Prostate gland (tissue), 2 donors: ENCODE data around the gene GALNT2. TPM values are rescaled to one million over a fixed set of nuclear protein-coding genes. Genes with fewer than 3 reads are reported as not detected.
A peak's percentile ranks its signal among the peaks of the same experiment; 100 is the strongest.

Experiments used
- DNase-seq: peaks from one replicate; pipeline ENCODE4 v3.0.0-alpha.2; 2019; ENCODE audit warnings: low spot score
- H3K27ac ChIP-seq, 2 donors: fragments of 200-600 bp; sonication (generic); 2 replicates each; pipeline ENCODE4 v1.5.1; 2017 to 2019
- H3K27me3 ChIP-seq: fragments of 200-600 bp; sonication (generic); replicated peaks from 2 replicates; pipeline ENCODE4 v1.5.1; 2019; ENCODE audit not compliant: insufficient read depth
- H3K36me3 ChIP-seq, 2 donors: fragments of 200-600 bp; sonication (generic); 1 replicate in 1 of 2; 2 replicates in 1 of 2; pipeline versions ENCODE4 v1.5.1 to v1.8.1; 2017 to 2019
- H3K4me1 ChIP-seq: fragments of 200-600 bp; sonication (generic); replicated peaks from 2 replicates; pipeline ENCODE4 v1.5.1; 2019
- H3K4me3 ChIP-seq, 2 donors: fragments of 200-600 bp; sonication (generic); 2 replicates each; pipeline ENCODE4 v1.5.1; 2017 to 2019
- H3K9me3 ChIP-seq: fragments of 200-600 bp; sonication (generic); 2 replicates; pipeline ENCODE4 v1.5.1; 2017
- POLR2A ChIP-seq: fragments of 450-650 bp; IDR thresholded peaks from one replicate; pipeline ENCODE4 v1.6.1; 2016; ENCODE audit warnings: antibody characterized with exemption, mild to moderate bottlenecking
- POLR2AphosphoS5 ChIP-seq: sonication (generic); formaldehyde crosslinking; IDR thresholded peaks from one replicate; pipeline ENCODE4 v1.6.1; 2017; ENCODE audit warnings: antibody characterized with exemption
- WGBS: methylation state at CpG from one replicate; pipeline ENCODE4 v1.1.5; 2018; 5-methylcytosine and 5-hydroxymethylcytosine counted together
- intact Hi-C: fragments of 100-400 bp; cut with DNase I; formaldehyde crosslinking; loops from one replicate; pipeline ENCODE4 v1.14.2; 2022
- total RNA-seq, 2 donors: library from RNA; depleted of rRNA; stranded (reverse); fragments of >200 nt; gene quantifications; one replicate each; pipeline ENCODE4 v1.1.0, GENCODE V29; 2016
- TF ChIP-seq, protein P1 (sequence below), 4 experiments: fragments of 200-600 bp in 2 of 4; fragments of 450-650 bp in 2 of 4; sonication (generic) in 2 of 4; IDR thresholded peaks; 1 replicate in 3 of 4; 2 replicates in 1 of 4; pipeline ENCODE4 v1.5.1; 2016 to 2019; ENCODE audit warnings: antibody characterized with exemption in 4 of 4, mild to moderate bottlenecking in 2 of 4, moderate library complexity in 2 of 4

GALNT2 gene
- total RNA-seq, 2 donors from 2014 or later = 34.1 to 125 TPM

DNA sequence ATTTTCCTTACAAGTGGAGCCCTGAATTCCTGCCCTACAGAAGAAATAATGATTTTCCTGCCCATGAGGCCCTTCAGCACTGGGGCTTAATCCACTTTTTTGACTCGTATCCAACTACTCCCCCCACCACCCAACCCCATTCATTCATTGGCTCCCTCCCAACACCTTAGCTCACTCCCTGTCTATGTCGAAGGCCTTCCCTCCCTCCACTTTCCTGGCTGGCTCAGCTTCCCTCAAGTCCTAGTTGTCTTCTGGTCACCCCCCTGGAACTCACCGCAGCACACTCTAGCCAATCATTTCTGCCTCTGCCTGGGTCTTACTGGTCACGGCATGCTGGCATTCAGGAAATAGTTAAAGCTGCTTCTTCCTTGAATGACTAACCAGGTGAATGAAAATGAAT lies 240.2 kb downstream of the GALNT2 start:
- intact Hi-C loops = loop anchor here (10.0 kb wide), 1 partner anchor 92 kb away; no protein-coding TSS in a partner anchor

DNA sequence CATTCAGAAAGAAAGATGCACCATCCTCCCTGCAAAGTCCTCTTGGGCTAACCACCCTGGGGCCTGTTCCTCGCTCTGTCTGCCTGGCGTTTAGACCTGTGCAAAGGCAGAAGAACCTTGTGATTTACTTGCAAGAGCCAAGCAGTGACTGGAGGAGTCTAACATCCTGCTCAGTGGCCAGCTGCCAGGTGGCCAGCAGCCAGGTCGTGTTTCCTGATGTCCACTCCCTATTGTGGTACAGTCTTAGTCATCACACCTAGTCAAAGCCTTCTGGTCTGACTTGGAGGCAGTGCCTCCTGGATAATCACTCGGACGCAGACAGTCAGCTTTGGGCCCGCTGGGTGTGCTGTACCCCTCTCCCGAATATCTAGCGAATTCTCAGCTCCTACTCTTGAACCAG lies 241.0 kb downstream of the GALNT2 start:
- H3K4me3 ChIP-seq = no peak overlapping the region
- H3K27ac ChIP-seq = no peak overlapping the region
- 76% methylated on average over 8 of the region's 8 CpGs for WGBS
- H3K4me1 ChIP-seq = no peaks in the 10 kb centered on the region
- DNase-seq = peak; percentile 79
- no peaks in the 10 kb centered on the region for H3K36me3 ChIP-seq
- intact Hi-C loops = loop anchor here (10.0 kb wide), 1 partner anchor 93 kb away; no protein-coding TSS in a partner anchor
- peak; percentile 77 for TF ChIP-seq POLR2AphosphoS5
- no peak for TF ChIP-seq POLR2A
- TF ChIP-seq, protein P1, sequence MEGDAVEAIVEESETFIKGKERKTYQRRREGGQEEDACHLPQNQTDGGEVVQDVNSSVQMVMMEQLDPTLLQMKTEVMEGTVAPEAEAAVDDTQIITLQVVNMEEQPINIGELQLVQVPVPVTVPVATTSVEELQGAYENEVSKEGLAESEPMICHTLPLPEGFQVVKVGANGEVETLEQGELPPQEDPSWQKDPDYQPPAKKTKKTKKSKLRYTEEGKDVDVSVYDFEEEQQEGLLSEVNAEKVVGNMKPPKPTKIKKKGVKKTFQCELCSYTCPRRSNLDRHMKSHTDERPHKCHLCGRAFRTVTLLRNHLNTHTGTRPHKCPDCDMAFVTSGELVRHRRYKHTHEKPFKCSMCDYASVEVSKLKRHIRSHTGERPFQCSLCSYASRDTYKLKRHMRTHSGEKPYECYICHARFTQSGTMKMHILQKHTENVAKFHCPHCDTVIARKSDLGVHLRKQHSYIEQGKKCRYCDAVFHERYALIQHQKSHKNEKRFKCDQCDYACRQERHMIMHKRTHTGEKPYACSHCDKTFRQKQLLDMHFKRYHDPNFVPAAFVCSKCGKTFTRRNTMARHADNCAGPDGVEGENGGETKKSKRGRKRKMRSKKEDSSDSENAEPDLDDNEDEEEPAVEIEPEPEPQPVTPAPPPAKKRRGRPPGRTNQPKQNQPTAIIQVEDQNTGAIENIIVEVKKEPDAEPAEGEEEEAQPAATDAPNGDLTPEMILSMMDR (IDR thresholded peaks at IDR 0.05) = no peak
- no peaks in the 10 kb centered on the region for H3K9me3 ChIP-seq
- H3K27me3 ChIP-seq = no peaks in the 10 kb centered on the region

More for the DNA sequence above, 240.2 kb downstream of the GALNT2 start:
- no peak overlapping the region for H3K4me3 ChIP-seq
- no peaks in the 10 kb centered on the region for H3K27me3 ChIP-seq
- no peaks in the 10 kb centered on the region for H3K4me1 ChIP-seq
- DNase-seq = no peak
- no peaks in the 10 kb centered on the region for H3K9me3 ChIP-seq
- 44% methylated on average over 4 of the region's 4 CpGs for WGBS
- TF ChIP-seq POLR2AphosphoS5 (no peak), POLR2A (no peak)
- TF ChIP-seq, protein P1 (IDR thresholded peaks at IDR 0.05) = no peak
- H3K27ac ChIP-seq = no peak overlapping the region
- no peaks in the 10 kb centered on the region for H3K36me3 ChIP-seq

DNA sequence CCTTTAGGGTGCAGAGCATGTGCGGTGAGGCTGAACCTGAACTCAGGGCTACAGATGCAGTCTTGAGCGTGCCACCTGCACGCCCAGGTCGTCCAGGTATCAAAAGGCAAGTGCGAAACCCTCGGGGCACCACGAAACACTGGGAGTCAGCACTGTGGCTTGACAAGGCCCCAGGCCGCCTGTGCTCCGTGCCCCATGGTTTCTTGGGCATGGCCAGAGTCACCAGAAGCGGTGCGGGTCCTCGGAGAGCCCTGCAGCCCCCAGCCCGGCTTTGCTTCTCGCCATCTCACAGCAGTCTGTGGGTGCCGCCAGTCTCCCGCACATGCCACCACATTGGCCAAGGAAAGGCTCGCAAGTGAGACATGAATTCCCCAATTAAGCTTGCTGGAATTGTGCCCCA lies 241.8 kb downstream of the GALNT2 start:
- TF ChIP-seq POLR2A (no peak), POLR2AphosphoS5 (no peak)
- TF ChIP-seq, protein P1 (IDR thresholded peaks at IDR 0.05) = no peak
- no peak overlapping the region for H3K4me3 ChIP-seq
- no peak for DNase-seq
- intact Hi-C loops = loop anchor here (10.0 kb wide), 1 partner anchor 94 kb away; no protein-coding TSS in a partner anchor
- no peaks in the 10 kb centered on the region for H3K9me3 ChIP-seq
- 97% methylated on average over 17 of the region's 17 CpGs for WGBS
- H3K27ac ChIP-seq = no peak overlapping the region
- H3K4me1 ChIP-seq = no peaks in the 10 kb centered on the region
- no peaks in the 10 kb centered on the region for H3K27me3 ChIP-seq
- no peaks in the 10 kb centered on the region for H3K36me3 ChIP-seq

DNA sequence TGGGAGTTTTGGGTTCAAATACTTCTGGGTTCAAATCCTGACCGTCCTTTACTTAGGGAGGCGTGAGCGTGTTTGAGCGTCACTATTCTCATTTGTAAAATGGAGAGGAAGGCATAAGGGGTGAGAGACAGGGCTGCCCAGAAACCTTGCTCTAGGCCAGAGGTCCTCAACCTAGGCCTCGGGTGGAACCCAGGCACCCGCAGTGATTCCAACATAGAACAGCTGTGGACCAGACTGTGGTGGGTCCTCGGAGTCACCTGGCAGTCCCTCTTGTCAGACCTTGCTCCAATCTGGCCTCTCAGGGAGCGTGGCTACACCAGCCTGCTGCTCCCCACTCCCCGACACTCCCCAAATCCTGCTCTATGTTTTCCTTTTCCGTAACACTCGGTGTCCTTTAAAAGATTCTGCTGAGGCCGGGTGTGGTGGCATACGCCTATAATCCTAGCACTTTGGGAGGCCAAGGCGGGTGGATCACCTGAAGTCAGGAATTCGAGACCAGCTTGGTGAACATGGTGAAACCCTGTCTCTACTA lies 242.7 kb downstream of the GALNT2 start:
- WGBS = 98% methylated on average over 15 of the region's 15 CpGs
- H3K4me1 ChIP-seq = no peaks in the 10 kb centered on the region
- no peaks in the 10 kb centered on the region for H3K9me3 ChIP-seq
- H3K36me3 ChIP-seq = no peaks in the 10 kb centered on the region
- intact Hi-C loops = loop anchor here (2.0 to 10.0 kb wide), 2 partner anchors 95 to 649 kb away; no protein-coding TSS in a partner anchor
- no peak overlapping the region for H3K4me3 ChIP-seq
- no peak overlapping the region for H3K27ac ChIP-seq
- TF ChIP-seq POLR2AphosphoS5 (no peak), POLR2A (no peak)
- TF ChIP-seq, protein P1 (IDR thresholded peaks at IDR 0.05) = no peak
- no peaks in the 10 kb centered on the region for H3K27me3 ChIP-seq
- DNase-seq = no peak
